22Rv1 (cell line): ENCODE results near the gene VRK1.

ENCODE experiments used
- CTCF ChIP-seq: fragments of 450-650 bp; IDR thresholded peaks from 2 replicates; pipeline ENCODE4 v1.5.1; 2017; ENCODE audit warnings: mild to moderate bottlenecking
- ZFX ChIP-seq: fragments of 450-650 bp; IDR thresholded peaks from 2 replicates; pipeline ENCODE4 v1.6.1; 2017; ENCODE audit warnings: antibody characterized with exemption, borderline replicate concordance

- no peak for TF ChIP-seq CTCF
- no peak for TF ChIP-seq ZFX
Measured at GRCh38 chr14:96904201-96904600, 107.0 kb downstream of the VRK1 start.
